Omental fat pad (tissue), 4 donors: ENCODE data around the gene TPBG. TPM values are rescaled to one million over a fixed set of nuclear protein-coding genes. Genes with fewer than 3 reads are reported as not detected.
"Not testable (repeated sequence)": the region's sequence is repeated elsewhere in the genome, so short reads cannot be mapped to it uniquely, and the experiment has no call there.

Source experiments
- ATAC-seq: fragments of 150-250 bp; one replicate; pipeline ENCODE4 v1.9.1; 2016; ENCODE audit warnings: mild to moderate bottlenecking, moderate library complexity; ENCODE audit not compliant: low FRiP score
- DNase-seq: peaks from one replicate; pipeline ENCODE4 v3.0.0-alpha.2; 2019; ENCODE audit warnings: low spot score
- total RNA-seq, 4 donors: library from RNA; depleted of rRNA; stranded (reverse); fragments of >200 nt; gene quantifications; one replicate each; pipeline ENCODE4 v1.1.0, GENCODE V29; 2016
- TF ChIP-seq, protein P1 (sequence below), 3 donors: fragments of 450-650 bp; IDR thresholded peaks; one replicate each; pipeline ENCODE4 v1.5.1; 2016 to 2017; ENCODE audit warnings: antibody characterized with exemption in 3 of 3, mild to moderate bottlenecking in 3 of 3, moderate library complexity in 2 of 3

TPBG gene
- total RNA-seq, 4 donors from 2014 or later, result 15.9 to 46.4 (median 25.3) TPM

DNA sequence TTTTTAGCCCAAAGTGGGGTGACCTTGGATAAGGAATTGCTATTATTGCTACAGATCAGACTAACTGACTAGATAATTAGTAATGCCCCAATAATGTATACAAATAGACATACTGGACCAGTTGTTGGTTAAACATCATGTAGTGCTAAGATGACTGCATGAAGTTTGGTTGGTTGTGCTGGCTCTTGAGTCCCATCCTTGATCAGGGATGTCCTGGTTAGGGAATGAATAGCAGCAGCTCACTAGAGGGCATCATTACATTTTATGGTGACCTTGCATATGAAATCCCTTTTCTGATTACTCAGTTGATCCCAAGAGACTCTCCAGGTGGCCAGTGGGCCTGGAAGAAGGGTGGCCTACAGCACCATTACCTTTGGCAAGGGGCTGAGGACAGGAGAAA lies 10.9 kb downstream of the TPBG start:
- TF ChIP-seq, protein P1, sequence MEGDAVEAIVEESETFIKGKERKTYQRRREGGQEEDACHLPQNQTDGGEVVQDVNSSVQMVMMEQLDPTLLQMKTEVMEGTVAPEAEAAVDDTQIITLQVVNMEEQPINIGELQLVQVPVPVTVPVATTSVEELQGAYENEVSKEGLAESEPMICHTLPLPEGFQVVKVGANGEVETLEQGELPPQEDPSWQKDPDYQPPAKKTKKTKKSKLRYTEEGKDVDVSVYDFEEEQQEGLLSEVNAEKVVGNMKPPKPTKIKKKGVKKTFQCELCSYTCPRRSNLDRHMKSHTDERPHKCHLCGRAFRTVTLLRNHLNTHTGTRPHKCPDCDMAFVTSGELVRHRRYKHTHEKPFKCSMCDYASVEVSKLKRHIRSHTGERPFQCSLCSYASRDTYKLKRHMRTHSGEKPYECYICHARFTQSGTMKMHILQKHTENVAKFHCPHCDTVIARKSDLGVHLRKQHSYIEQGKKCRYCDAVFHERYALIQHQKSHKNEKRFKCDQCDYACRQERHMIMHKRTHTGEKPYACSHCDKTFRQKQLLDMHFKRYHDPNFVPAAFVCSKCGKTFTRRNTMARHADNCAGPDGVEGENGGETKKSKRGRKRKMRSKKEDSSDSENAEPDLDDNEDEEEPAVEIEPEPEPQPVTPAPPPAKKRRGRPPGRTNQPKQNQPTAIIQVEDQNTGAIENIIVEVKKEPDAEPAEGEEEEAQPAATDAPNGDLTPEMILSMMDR (IDR thresholded peaks at IDR 0.05), result no peak
- no peak for ATAC-seq
- DNase-seq, result no peak

DNA sequence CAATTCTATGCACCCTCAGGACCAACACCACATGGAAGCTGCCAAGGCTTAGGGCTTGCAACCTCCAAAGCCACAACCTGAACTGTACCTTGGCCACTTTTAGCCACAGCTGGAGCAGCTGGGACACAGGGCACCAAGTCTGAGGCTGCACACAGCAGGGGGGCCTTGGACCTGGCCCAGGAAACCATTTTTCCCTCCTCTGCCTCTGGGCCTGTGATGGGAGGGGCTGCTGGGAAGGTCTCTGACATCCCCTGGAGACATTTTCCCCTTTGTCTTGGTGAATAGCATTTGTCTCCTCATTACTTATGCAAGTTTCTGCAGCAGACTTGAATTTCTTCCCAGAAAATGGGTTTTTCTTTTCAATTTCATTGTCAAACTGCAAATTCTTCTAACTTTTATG lies 13.0 kb downstream of the TPBG start:
- TF ChIP-seq, protein P1 (IDR thresholded peaks at IDR 0.05), result no peak
- ATAC-seq, result no peak
- DNase-seq, result no peak

DNA sequence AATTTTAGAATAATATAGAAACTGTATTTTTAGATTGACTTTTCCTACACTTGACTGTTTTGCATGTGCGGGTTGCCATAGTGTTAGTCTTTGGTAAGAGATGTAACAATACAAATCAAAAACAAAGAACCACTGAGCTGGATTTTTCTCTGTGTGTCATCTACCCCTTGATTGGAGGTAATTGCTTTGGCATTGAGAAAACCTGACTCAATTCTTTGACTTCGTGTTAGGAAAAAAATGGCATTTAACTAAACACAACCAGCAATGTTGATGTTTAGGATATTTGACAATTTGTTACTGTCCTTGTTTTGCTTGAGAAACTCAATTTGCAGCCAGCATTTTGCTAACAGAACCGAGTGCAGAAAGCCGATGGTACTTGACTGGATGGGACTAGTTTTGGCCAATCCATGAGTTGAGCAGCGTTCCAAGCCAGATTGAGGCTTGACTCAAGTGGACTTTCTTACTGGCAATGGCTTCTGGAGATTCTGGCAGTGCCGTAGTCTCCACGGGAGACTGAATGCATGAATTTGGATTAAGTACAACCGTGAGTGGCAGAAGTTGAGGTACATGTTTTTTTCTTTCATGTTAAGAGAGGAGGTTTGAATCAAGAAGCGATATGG lies 17.1 kb downstream of the TPBG start:
- DNase-seq (no peak), ATAC-seq (no peak)
- TF ChIP-seq, protein P1 (IDR thresholded peaks at IDR 0.05), result no peak

DNA sequence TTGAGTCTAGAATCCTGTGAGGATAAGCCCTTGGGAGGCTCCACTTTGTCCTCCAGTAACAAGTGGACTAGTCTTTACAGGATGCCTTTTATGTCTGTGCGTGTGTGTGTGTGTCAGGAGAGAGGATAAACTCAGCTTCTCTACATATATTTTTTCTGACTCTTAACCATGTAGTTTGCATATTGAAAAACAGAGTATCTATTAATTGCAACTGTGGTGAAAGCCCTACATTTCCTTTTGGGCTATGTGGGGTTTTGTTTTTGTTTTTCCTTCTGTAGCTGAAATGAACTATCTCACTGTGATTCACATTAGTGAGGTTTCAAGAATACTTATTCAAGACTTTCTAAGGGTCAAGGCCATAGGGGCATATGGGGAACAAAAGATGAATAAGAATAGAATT lies 17.7 kb downstream of the TPBG start:
- ATAC-seq (no peak), DNase-seq (no peak)

DNA sequence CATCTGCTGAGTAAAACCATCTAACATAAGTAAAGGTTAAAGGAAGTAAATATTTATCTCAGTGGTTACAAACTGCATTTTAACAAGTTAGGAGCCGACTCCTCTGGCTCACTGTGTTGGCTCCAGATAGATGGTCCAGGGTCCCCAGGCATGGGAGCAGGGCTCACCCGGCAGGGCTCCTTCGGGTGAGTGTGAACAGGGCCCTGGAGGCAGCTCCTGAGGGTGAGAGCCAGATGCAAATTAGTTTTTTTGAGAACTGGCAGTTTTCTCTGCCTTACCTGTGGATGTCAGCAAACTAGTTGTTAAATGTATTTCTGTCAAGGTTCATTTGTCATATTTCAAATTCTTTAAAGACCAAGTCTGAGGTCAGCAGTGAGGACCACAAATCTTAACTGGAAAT lies 21.5 kb downstream of the TPBG start:
- ATAC-seq (no peak), DNase-seq (no peak)
- TF ChIP-seq, protein P1 (IDR thresholded peaks at IDR 0.05), result no peak

More for the DNA sequence above, 17.7 kb downstream of the TPBG start:
- TF ChIP-seq, protein P1 (IDR thresholded peaks at IDR 0.05), result no peak

DNA sequence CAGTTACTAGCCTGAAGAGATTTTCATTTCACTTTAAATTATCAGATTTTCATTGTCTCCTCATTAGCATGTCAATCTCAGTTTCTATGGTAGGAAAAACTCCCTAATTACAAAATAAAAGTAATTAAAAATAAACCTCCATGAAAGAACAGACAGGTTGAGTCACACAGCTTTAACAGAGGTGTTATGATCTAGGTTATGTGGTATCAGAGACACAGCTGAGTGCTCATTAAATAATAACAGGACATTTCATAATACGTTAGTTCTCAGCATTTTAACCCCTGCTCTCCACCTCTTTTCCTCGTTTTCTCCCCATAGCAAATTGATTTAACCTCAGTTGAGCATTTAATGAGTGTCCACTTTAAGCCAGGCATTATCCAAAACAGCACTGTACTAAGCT lies 21.9 kb downstream of the TPBG start:
- no peak for DNase-seq
- no peak for ATAC-seq
- TF ChIP-seq, protein P1 (IDR thresholded peaks at IDR 0.05), result no peak

DNA sequence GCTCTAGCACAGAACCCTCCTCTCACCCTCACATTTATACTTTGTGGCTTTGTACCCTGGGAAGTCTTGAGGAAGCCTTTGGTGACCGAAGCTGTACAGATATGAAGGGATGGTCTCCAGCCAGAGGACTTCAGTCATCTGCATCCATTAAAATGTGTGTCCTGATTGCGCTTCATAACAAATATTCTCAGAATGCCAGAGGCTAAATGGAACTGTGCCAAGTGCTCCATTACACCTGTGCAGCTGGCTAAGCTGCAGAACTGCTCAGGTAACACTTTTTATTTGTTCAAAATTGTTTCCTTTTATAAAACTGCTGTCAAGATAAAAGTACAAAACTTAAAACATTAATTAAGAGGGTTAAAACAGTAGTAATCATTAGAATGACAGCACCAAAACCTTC lies 22.3 kb downstream of the TPBG start:
- TF ChIP-seq, protein P1 (IDR thresholded peaks at IDR 0.05), result no peak
- ATAC-seq, result no peak
- DNase-seq, result no peak

DNA sequence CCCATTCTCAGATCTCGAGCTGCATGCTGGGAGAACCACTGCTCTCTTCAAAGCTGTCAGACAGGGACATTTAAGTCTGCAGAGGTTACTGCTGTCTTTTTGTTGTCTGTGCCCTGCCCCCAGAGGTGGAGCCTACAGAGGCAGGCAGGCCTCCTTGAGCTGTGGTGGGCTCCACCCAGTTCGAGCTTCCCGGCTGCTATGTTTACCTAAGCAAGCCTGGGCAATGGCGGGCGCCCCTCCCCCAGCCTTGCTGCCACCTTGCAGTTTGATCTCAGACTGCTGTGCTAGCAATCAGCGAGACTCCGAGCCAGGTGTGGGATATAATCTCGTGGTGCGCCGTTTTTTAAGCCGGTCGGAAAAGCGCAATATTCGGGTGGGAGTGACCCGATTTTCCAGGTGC lies 31.2 kb downstream of the TPBG start:
- ATAC-seq, DNase-seq: not testable (repeated sequence)
